Right renal cortex interstitium (tissue), 3 donors: ENCODE data around the gene GLOD5. TPM values are rescaled to one million over a fixed set of nuclear protein-coding genes. Genes with fewer than 3 reads are reported as not detected.

Experiments used
- DNase-seq, 3 donors: peaks; one replicate each; pipeline ENCODE4 v3.0.0-alpha.2; 2013; ENCODE audit warnings: low read depth in 3 of 3, low spot score in 2 of 3
- polyA plus RNA-seq, 3 donors: library from polyadenylated mRNA; unstranded; fragments of 120-200 nt; gene quantifications; one replicate each; pipeline ENCODE4 v1.2.1, GENCODE V29; 2013; ENCODE audit not compliant: insufficient read length in 3 of 3

The GLOD5 gene
- 1 to 10 TPM; 1.1 to 2.8 (median 1.5) TPM for polyA plus RNA-seq

- DNase-seq = peak in 2 of 3 donors; percentile 10 to 19
Measured at GRCh38 chrX:48761674-48762471, at the start of gene GLOD5. GLOD5 (plus strand) TSS chrX:48761747; CDS start chrX:48761791, 44 bp downstream.

GRCh38 chrX:48711929-48712505, 49.5 kb upstream of the GLOD5 start:
- DNase-seq = no peak

- no peak for DNase-seq
Measured at GRCh38 chrX:48713847-48714246, 47.7 kb upstream of the GLOD5 start.

- DNase-seq = no peak
Measured at GRCh38 chrX:48714573-48714972, 47.0 kb upstream of the GLOD5 start.

- no peak for DNase-seq
Measured at GRCh38 chrX:48715072-48715471, 46.5 kb upstream of the GLOD5 start.

GRCh38 chrX:48715876-48716502, 45.6 kb upstream of the GLOD5 start:
- DNase-seq = no peak

GRCh38 chrX:48719958-48720357, 41.6 kb upstream of the GLOD5 start:
- no peak for DNase-seq

GRCh38 chrX:48720577-48721250, 40.8 kb upstream of the GLOD5 start:
- DNase-seq = no peak

GRCh38 chrX:48721916-48722315, 39.6 kb upstream of the GLOD5 start:
- DNase-seq = no peak

GRCh38 chrX:48726596-48726995, 35.0 kb upstream of the GLOD5 start:
- DNase-seq = no peak

- no peak for DNase-seq
Measured at GRCh38 chrX:48728653-48729052, 32.9 kb upstream of the GLOD5 start.

GRCh38 chrX:48736303-48736702, 25.2 kb upstream of the GLOD5 start:
- DNase-seq = no peak

GRCh38 chrX:48736878-48737212, 24.7 kb upstream of the GLOD5 start:
- DNase-seq = no peak

- DNase-seq = peak; percentile 77 to 88 (median 86)
Measured at GRCh38 chrX:48737213-48737938, 24.2 kb upstream of the GLOD5 start.

- DNase-seq = no peak
Measured at GRCh38 chrX:48737940-48738339, 23.6 kb upstream of the GLOD5 start.

- DNase-seq = no peak
Measured at GRCh38 chrX:48741834-48742233, 19.7 kb upstream of the GLOD5 start.

GRCh38 chrX:48745222-48745621, 16.3 kb upstream of the GLOD5 start:
- no peak for DNase-seq

GRCh38 chrX:48747415-48748016, 14.0 kb upstream of the GLOD5 start:
- no peak for DNase-seq

GRCh38 chrX:48749182-48749581, 12.4 kb upstream of the GLOD5 start:
- no peak for DNase-seq

- DNase-seq = no peak
Measured at GRCh38 chrX:48751343-48751742, 10.2 kb upstream of the GLOD5 start.
